Measurements from ENCODE around the gene TBC1D22A.

The TBC1D22A gene

DNA sequence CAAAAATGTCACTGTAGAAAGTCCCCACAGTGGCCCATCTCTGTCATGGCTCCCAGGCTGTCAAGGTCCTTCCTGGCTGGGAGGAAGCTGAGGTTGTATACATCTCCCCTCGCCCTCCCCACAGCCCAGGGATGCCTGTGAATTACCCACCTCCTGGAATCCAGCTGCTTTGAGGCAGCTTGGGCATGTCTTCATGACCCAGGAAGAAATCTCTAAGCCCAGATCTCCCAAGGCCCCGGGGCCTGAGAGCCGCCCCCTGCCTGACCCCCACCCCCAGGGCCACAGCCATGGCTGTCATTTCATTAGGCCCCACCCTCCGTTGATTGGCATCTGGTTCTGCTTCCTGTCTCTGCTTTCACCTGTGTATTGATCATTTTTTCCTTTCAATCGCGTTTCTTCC, 207.5 kb downstream of the TBC1D22A start:
- no peaks in the 10 kb centered on the region for H3K27me3 ChIP-seq
- intact Hi-C loops (cut with DNase I; ENCODE audit: low total_unique reads) = no loop called here
- H3K27ac ChIP-seq = no peak overlapping the region
- H3K4me3 ChIP-seq = no peak overlapping the region
- H3K36me3 ChIP-seq = peaks cover 7 to 11% (median 9%) of the 10 kb centered on the region in 3 donors
- no peaks in the 10 kb centered on the region for H3K9me3 ChIP-seq
- no peak for DNase-seq
- no peak for TF ChIP-seq CTCF (IDR thresholded peaks at IDR 0.05)
- no peaks in the 10 kb centered on the region for H3K4me1 ChIP-seq

DNA sequence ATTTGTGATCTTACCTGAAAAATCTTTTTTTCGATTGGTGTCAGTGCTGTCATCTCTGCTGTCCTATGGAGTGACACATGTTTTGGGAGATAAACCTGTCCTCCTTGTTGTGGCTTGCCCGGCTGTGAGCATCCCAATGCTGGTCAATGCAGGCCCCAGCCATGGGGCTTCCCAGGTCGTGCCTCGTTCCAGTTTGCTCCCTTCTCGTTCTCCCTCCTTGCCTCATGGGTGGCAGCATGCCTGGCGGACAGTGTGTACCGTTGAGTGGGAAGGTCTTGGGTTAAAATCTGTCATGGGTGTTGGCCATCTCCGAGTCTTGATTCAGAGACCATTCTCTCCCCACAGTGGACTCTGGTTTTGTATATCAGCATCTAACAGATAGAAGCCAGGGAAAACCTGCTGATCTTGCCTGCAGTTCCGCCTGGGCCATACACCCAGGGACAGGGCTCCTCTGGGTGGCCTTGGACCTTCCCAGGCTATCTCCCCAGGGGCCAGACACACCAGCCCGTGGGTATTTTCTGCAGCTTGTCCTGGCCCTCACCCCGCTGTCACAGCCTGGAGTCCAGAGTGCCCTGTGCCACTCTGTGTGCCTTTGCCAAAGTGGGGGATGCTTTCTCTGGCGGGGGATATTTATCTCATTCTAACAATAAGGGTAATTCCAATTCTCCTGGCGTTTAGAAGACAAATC, 208.1 kb downstream of the TBC1D22A start:
- no peak overlapping the region for H3K4me3 ChIP-seq
- no peak for DNase-seq
- peaks cover 7 to 17% (median 15%) of the 10 kb centered on the region in 3 donors for H3K36me3 ChIP-seq
- no peaks in the 10 kb centered on the region for H3K9me3 ChIP-seq
- no peak overlapping the region for H3K27ac ChIP-seq
- intact Hi-C loops (cut with DNase I; ENCODE audit: low total_unique reads) = no loop called here
- no peak for TF ChIP-seq CTCF (IDR thresholded peaks at IDR 0.05)
- H3K27me3 ChIP-seq = no peaks in the 10 kb centered on the region
- no peaks in the 10 kb centered on the region for H3K4me1 ChIP-seq

DNA sequence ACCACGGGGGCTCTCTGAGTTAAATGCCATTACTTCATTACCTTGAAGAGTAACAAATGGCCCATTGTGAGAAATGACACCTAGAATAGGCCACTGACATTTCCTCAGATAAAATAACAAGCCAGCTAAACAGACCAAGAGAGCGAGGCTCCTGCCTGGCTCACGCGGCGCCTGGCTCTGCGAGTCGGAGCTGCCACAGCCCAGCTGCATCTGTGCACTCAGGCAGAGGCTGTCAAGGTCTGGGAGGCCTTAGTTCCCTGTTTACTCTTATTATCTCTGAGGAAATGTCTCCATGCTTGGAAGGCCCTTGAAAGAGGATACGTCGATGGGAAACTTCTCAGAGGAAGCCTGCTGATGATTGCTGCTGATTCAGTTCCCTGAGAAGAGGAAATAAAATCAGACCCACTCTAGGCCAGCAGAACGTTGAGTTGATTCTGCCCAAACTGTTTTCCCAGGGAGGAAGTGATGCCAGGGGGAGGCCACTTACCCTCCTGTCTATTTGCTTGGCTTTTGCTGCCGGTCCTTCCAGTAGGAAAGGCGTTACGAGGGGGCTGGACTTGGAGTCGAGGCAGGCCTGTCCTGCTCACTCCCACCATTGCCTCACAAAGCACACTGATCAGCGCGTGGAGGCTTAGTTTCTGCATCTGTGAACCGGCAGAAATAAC, 208.8 kb downstream of the TBC1D22A start:
- Histone ChIP-seq H3K4me1 (no peaks in the 10 kb centered on the region), H3K36me3 (peaks cover 7 to 22% (median 15%) of the 10 kb centered on the region in 3 donors), H3K27me3 (no peaks in the 10 kb centered on the region), H3K27ac (no peak overlapping the region), H3K9me3 (no peaks in the 10 kb centered on the region), H3K4me3 (no peak overlapping the region)
- intact Hi-C loops (cut with DNase I; ENCODE audit: low total_unique reads) = no loop called here
- no peak for TF ChIP-seq CTCF (IDR thresholded peaks at IDR 0.05)
- no peak for DNase-seq

DNA sequence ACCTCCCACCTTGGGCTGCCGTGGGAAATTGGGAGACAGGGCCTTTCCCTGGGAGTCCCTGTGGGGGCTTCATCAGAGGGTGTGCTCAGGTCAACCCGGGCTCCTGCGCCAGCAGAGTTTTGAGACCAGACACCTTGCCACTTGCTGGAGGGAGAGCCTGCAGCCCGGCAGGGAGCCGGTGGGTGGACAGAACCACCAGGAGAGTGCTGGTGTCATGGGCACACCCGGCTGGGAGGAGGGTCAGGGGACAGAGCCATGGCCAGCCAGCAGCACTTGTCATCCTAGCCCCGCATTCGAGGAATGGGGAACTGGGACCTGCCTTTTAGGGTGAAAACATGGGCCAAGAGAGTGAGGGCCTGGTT, 209.3 kb downstream of the TBC1D22A start:
- Histone ChIP-seq H3K36me3 (peaks cover 10 to 27% (median 15%) of the 10 kb centered on the region in 3 donors), H3K4me1 (no peaks in the 10 kb centered on the region), H3K9me3 (no peaks in the 10 kb centered on the region), H3K27ac (no peak overlapping the region), H3K4me3 (no peak overlapping the region), H3K27me3 (no peaks in the 10 kb centered on the region)
- DNase-seq = no peak
- no peak for TF ChIP-seq CTCF (IDR thresholded peaks at IDR 0.05)
- intact Hi-C loops (cut with DNase I; ENCODE audit: low total_unique reads) = no loop called here

DNA sequence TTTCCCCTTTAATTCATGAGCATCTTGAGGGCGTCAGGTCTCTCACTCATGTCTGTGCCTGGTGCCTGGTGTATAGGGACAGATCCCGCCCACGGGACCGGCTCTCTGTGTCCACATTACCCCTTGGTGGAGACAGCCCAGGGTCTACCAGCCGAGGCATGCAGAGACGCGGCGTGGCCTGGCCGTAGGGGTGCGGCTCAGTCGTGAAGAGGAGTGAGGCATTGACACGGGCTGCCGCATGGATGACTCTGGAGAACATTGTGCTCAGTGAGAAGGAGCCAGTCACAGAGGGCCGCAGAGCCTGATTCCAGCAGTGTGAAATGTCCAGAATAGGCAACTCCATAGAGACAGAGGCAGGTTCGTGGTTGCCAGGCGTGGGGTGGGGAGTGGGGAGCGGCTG, 209.8 kb downstream of the TBC1D22A start:
- no peak overlapping the region for H3K27ac ChIP-seq
- no peak for DNase-seq
- peaks cover 10 to 32% (median 15%) of the 10 kb centered on the region in 3 donors for H3K36me3 ChIP-seq
- no peak for TF ChIP-seq CTCF (IDR thresholded peaks at IDR 0.05)
- no peak overlapping the region for H3K4me3 ChIP-seq
- no peaks in the 10 kb centered on the region for H3K4me1 ChIP-seq
- intact Hi-C loops (cut with DNase I; ENCODE audit: low total_unique reads) = no loop called here
- no peaks in the 10 kb centered on the region for H3K27me3 ChIP-seq
- no peaks in the 10 kb centered on the region for H3K9me3 ChIP-seq
